HEK293T (cell line): ENCODE results near the gene LDHAL6A.

ENCODE experiments used
- CTCF ChIA-PET: fragments of 350-600 bp; formaldehyde crosslinking; extraction: SDS; loops from one replicate; lab custom pipeline; 2021; ENCODE audit warnings: antibody characterized with exemption, inconsistent platforms; lab: Yijun Ruan, JAX
- POLR2A ChIA-PET: fragments of 350-600 bp; formaldehyde crosslinking; extraction: SDS; loops from one replicate; lab custom pipeline; 2020; ENCODE audit warnings: antibody characterized with exemption, inconsistent platforms; lab: Yijun Ruan, JAX
- DNase-seq: peaks from one replicate; pipeline ENCODE4 v3.0.0; 2012; ENCODE audit warnings: mixed read lengths; ENCODE audit errors: extremely low spot score
- ARNT ChIP-seq: fragments of 450-650 bp; IDR thresholded peaks from 2 replicates; pipeline ENCODE4 v1.6.1; 2017; ENCODE audit warnings: mild to moderate bottlenecking
- BHLHE40 ChIP-seq: fragments of 450-650 bp; IDR thresholded peaks from 2 replicates; pipeline ENCODE4 v1.6.1; 2016; ENCODE audit warnings: mild to moderate bottlenecking, moderate library complexity, borderline replicate concordance
- CTBP1 ChIP-seq: fragments of 450-650 bp; IDR thresholded peaks from 2 replicates; pipeline ENCODE4 v1.6.1; 2016; ENCODE audit warnings: borderline replicate concordance
- ELF4 ChIP-seq: fragments of 450-650 bp; IDR thresholded peaks from 2 replicates; pipeline ENCODE4 v1.6.1; 2017; ENCODE audit warnings: antibody characterized with exemption
- FOXA1 ChIP-seq: fragments of 450-650 bp; IDR thresholded peaks from 2 replicates; pipeline ENCODE4 v1.6.1; 2016; ENCODE audit warnings: mild to moderate bottlenecking
- FOXK2 ChIP-seq: fragments of 450-650 bp; IDR thresholded peaks from 2 replicates; pipeline ENCODE4 v1.6.1; 2016; ENCODE audit warnings: mild to moderate bottlenecking
- FOXM1 ChIP-seq: fragments of 450-650 bp; IDR thresholded peaks from 2 replicates; pipeline ENCODE4 v1.6.1; 2017; ENCODE audit warnings: mild to moderate bottlenecking, borderline replicate concordance
- HDGF ChIP-seq: fragments of 450-650 bp; IDR thresholded peaks from 2 replicates; pipeline ENCODE4 v1.6.1; 2017; ENCODE audit warnings: antibody characterized with exemption, borderline replicate concordance
- L3MBTL2 ChIP-seq: fragments of 450-650 bp; conservative IDR thresholded peaks from 2 replicates; pipeline ENCODE4 v1.6.1; 2016; ENCODE audit warnings: mild to moderate bottlenecking
- LEF1 ChIP-seq: fragments of 450-650 bp; IDR thresholded peaks from 2 replicates; pipeline ENCODE4 v1.6.1; 2017; ENCODE audit warnings: mild to moderate bottlenecking, borderline replicate concordance
- NFRKB ChIP-seq: fragments of 450-650 bp; IDR thresholded peaks from 2 replicates; pipeline ENCODE4 v1.6.1; 2016; ENCODE audit warnings: mild to moderate bottlenecking, moderate library complexity
- SP1 ChIP-seq: fragments of 450-650 bp; IDR thresholded peaks from 2 replicates; pipeline ENCODE4 v1.6.1; 2017
- SUZ12 ChIP-seq: fragments of 450-650 bp; IDR thresholded peaks from 2 replicates; pipeline ENCODE4 v1.6.1; 2016; ENCODE audit warnings: mild to moderate bottlenecking
- TARDBP ChIP-seq: fragments of 450-650 bp; IDR thresholded peaks from 2 replicates; pipeline ENCODE4 v1.6.1; 2016
- ZNF384 ChIP-seq: fragments of 450-650 bp; IDR thresholded peaks from 2 replicates; pipeline ENCODE4 v1.6.1; 2016
- TF ChIP-seq, protein P1 (sequence below): fragments of 450-650 bp; IDR thresholded peaks from 2 replicates; pipeline ENCODE4 v1.6.1; 2016

The LDHAL6A gene

GRCh38 chr11:18429332-18429731, 26.3 kb upstream of the LDHAL6A start:
- TF ChIP-seq HDGF (no peak), LEF1 (no peak), FOXK2 (no peak), NFRKB (no peak), ZNF384 (no peak)
- CTCF ChIA-PET: no interaction called here
- POLR2A ChIA-PET: interaction anchor here (1.5 kb wide), 1 partner anchor 34 kb away, joined by 6 read pairs; no protein-coding TSS in a partner anchor

DNA sequence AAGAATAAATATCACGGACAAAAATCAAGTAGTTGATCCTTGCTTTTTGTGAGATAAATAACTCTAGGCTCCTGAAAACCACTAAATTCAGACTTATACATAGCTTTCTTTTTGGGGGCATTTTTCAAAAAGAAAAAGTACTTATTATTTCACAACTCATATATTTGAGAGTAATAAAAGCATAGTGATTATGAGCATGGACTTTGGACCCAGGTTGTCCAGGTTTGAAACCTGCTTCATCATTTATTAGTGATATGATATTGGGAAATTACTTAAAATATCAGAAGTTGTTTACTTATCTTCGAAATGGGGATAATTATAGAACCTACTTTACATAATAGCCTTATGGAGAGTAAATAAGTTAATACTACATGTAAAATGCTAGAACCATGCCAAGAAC, 17.0 kb upstream of the LDHAL6A start:
- CTCF ChIA-PET: no interaction called here
- TF ChIP-seq SP1: no peak
- TF ChIP-seq ELF4: no peak
- TF ChIP-seq L3MBTL2: no peak

More at GRCh38 chr11:18429332-18429731, 26.3 kb upstream of the LDHAL6A start:
- no peak for DNase-seq

DNA sequence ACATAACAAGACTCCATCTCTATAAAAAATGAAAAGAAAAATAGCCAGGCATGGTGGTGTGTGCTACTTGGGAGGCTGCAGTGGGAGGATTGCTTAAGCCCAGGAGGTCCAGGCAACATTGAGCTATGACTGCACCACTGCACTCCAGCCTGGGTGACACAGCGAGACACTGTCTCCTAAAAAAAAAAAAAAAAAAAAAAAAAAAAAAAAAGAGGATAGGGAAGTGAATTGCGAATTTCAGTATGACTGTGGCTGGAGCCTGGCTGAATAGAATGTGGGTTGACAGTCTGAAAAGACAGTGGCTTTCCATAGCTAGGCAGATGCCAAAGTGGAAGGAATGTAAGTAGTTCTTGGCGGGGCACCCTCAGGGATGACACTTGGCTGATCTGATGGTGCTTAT, 6.4 kb upstream of the LDHAL6A start:
- ChIA-PET CTCF (no interaction called here), POLR2A (no interaction called here)
- no peak for DNase-seq
- TF ChIP-seq LEF1: no peak
- no peak for TF ChIP-seq FOXA1
- no peak for TF ChIP-seq TARDBP
- no peak for TF ChIP-seq CTBP1
- TF ChIP-seq, protein P1, sequence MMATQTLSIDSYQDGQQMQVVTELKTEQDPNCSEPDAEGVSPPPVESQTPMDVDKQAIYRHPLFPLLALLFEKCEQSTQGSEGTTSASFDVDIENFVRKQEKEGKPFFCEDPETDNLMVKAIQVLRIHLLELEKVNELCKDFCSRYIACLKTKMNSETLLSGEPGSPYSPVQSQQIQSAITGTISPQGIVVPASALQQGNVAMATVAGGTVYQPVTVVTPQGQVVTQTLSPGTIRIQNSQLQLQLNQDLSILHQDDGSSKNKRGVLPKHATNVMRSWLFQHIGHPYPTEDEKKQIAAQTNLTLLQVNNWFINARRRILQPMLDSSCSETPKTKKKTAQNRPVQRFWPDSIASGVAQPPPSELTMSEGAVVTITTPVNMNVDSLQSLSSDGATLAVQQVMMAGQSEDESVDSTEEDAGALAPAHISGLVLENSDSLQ: no peak
- no peak for TF ChIP-seq SP1
- no peak for TF ChIP-seq FOXK2
- TF ChIP-seq L3MBTL2: no peak
- TF ChIP-seq ELF4: no peak

More for the DNA sequence above, 17.0 kb upstream of the LDHAL6A start:
- POLR2A ChIA-PET: no interaction called here
- no peak for DNase-seq

GRCh38 chr11:18452927-18453326, 2.7 kb upstream of the LDHAL6A start:
- ChIA-PET CTCF (no interaction called here), POLR2A (no interaction called here)
- TF ChIP-seq BHLHE40: no peak
- TF ChIP-seq SUZ12: no peak
- TF ChIP-seq CTBP1: no peak
- TF ChIP-seq L3MBTL2: no peak
- TF ChIP-seq TARDBP: no peak
- no peak for TF ChIP-seq LEF1
- no peak for TF ChIP-seq ARNT
- DNase-seq: no peak

DNA sequence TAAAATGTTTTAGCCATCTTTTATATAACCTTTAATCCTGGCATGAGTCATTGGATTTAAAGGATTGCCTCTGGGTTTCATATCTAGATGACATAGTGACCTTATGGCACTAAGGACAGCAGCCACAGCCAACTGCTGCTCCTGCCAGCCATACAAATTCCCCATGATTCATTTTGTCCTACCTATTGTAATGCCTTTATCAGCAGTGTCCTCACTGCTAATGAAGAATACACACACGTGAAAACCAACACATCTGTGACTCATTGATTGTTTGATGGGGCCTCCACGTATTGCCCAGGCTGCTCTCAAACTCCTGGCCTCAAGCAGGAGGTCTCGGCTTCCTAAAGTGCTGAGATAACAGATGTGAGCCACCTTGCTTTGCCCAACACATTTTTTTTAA, 1.8 kb downstream of the LDHAL6A start:
- DNase-seq: no peak
- ChIA-PET POLR2A (no interaction called here), CTCF (no interaction called here)
- TF ChIP-seq FOXM1 (no peak), LEF1 (no peak), SP1 (no peak), SUZ12 (no peak), ELF4 (no peak)
- TF ChIP-seq, protein P1: no peak

GRCh38 chr11:18459634-18460033, 4.0 kb downstream of the LDHAL6A start:
- ChIA-PET CTCF (no interaction called here), POLR2A (no interaction called here)
- TF ChIP-seq SP1: no peak
- TF ChIP-seq FOXM1: no peak
- no peak for TF ChIP-seq HDGF
- TF ChIP-seq NFRKB: no peak
- no peak for TF ChIP-seq BHLHE40
- no peak for TF ChIP-seq LEF1
- TF ChIP-seq ARNT: no peak
- TF ChIP-seq, protein P1: no peak
- TF ChIP-seq ELF4: no peak
- no peak for TF ChIP-seq ZNF384
- TF ChIP-seq FOXA1: no peak
- DNase-seq: no peak

DNA sequence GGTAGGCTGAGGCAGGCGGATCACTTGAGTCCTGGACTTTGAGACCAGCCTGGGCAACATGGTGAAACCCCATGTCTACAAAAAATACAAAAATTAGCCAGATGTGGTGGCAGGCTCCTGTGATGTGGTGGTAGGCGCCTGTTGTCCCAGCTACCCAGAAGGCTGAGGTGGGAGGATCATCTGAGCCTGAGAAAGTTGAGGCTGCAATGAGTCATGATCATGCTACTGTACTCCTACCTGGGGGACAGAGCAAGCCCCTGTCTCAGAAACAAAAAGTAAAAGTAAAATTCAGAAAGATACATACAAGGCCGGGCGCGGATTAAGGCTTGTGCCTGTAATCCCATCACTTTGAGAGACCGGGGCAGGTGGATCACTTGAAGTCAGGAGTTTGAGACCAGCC, 6.3 kb downstream of the LDHAL6A start:
- POLR2A ChIA-PET: no interaction called here
- CTCF ChIA-PET: no interaction called here
- TF ChIP-seq CTBP1 (no peak), FOXK2 (no peak)
- DNase-seq: no peak

- DNase-seq: no peak
- ChIA-PET POLR2A (no interaction called here), CTCF (no interaction called here)
- TF ChIP-seq ELF4 (no peak), LEF1 (no peak), FOXA1 (no peak), TARDBP (no peak), L3MBTL2 (no peak), NFRKB (no peak), CTBP1 (no peak), BHLHE40 (no peak), FOXK2 (no peak), SP1 (no peak), FOXM1 (no peak)
- TF ChIP-seq, protein P1: no peak
Observed at GRCh38 chr11:18463439-18463838, 7.8 kb downstream of the LDHAL6A start.
